Renal pelvis (tissue), 4 donors: ENCODE results near the gene MRPS15. TPM values are rescaled to one million over a fixed set of nuclear protein-coding genes. Genes with fewer than 3 reads are reported as not detected.
A peak's percentile ranks its signal among the peaks of the same experiment; 100 is the strongest.

Experiments used
- DNase-seq: peaks from one replicate; pipeline ENCODE4 v3.0.0-alpha.2; 2013
- polyA plus RNA-seq, 3 donors: library from polyadenylated mRNA; unstranded; fragments of 120-200 nt; gene quantifications; one replicate each; pipeline ENCODE4 v1.2.1, GENCODE V29; 2013; ENCODE audit not compliant: insufficient read length in 3 of 3

Gene MRPS15
- polyA plus RNA-seq, 3 donors: 68.6 to 72.2 (median 69.3) TPM

- DNase-seq: no peak
Measured at GRCh38 chr1:36438715-36439114, 25.5 kb downstream of the MRPS15 start.

GRCh38 chr1:36436821-36437220, 27.4 kb downstream of the MRPS15 start:
- DNase-seq: no peak

- no peak for DNase-seq
Measured at GRCh38 chr1:36433102-36433501, 31.1 kb downstream of the MRPS15 start.

DNA sequence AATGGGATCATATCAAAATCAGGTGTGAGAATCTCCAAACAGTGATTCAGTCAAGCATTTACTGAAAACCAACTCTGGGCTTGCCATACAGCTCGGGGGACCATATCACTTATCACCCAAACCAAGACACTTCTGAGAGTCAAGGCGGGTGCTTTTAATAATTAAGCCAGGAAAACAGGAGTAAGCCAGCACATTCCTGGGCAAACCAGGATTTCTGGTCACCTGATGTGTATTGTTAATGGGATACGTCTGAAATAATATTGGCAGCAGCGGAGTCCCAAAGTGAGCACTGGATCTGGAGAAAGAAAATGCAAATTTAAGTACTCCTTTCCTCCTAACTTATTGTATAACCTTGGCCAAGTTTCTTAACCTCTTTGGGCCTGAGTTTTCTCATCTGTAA, 31.6 kb downstream of the MRPS15 start:
- no peak for DNase-seq

DNA sequence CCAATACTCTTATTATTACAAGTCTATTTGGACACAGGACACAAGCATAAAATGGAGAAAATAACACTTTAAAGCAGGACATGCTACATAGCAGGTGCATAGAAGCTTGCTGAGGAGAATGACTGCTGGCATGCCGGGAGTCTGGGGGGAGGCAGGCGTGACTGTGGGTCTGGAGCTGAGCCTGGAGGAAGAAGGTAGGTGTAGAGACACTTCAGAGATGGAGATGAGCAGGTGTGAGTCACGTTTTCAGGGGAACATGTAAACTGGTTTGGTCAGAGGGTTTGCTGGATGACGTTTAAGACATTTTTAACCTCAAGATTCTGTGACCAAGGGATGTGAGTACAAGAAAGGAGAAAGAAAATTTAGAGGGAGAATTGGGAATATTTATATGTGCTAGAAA, 38.4 kb downstream of the MRPS15 start:
- no peak for DNase-seq

DNA sequence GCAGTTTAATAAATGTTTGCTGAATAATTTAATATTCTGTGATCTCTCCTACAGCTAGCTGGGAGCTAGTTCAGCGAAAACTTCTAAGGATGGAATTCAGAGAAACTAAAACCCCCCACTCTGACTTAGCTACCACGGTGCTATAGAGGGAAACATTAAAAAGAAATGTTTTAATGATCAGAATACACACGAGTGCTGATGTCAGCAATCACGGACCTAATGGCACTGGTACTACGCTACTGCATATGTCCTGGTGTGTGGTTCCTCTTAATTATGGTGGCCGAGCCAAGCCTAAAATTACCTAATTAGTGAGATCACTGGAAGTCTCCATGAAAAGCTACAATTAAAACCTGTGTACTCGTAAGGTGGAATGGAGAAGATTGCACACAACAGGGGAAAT, 42.5 kb downstream of the MRPS15 start:
- DNase-seq: no peak

GRCh38 chr1:36420836-36421317, 43.3 kb downstream of the MRPS15 start:
- peak; percentile 74 for DNase-seq

GRCh38 chr1:36420409-36420808, 43.8 kb downstream of the MRPS15 start:
- no peak for DNase-seq

DNA sequence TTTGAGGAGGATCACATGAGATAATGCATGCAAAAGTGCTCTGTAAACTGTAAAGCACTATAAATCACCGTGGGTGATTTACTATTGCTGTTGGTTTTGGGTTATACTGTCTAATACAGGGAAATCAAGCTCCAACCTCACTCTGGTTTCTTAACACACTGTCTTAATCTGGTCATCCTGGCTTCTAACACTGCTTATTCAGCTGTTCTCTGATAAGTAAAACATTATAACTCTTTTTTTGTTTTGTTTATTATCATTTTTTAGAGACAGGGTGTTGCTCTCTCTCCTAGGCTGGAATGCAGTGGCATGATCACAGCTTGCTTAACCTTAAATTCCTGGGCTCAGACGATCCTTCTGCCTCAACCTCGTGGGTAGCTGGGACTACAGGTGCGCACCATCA, 44.6 kb downstream of the MRPS15 start:
- DNase-seq: no peak

DNA sequence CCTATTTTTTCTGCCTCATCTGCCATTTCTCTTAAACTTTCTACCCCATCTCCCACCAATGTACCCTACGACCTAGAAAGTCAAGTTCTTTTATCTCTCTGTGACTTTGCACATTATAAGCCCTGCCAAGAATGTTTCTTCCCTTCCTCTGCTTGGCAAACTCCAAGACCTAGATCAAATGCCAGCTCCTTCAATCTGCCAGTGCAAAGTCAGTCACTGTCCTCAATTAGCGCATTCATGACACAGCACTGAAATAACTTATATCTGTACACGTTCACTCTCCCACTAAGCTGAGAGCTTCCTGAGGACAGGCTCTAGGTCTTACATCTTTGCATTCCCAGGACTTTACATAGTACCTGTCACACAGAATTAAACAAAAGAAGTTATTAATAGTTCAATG, 45.0 kb downstream of the MRPS15 start:
- no peak for DNase-seq

GRCh38 chr1:36417931-36418330, 46.3 kb downstream of the MRPS15 start:
- no peak for DNase-seq

DNA sequence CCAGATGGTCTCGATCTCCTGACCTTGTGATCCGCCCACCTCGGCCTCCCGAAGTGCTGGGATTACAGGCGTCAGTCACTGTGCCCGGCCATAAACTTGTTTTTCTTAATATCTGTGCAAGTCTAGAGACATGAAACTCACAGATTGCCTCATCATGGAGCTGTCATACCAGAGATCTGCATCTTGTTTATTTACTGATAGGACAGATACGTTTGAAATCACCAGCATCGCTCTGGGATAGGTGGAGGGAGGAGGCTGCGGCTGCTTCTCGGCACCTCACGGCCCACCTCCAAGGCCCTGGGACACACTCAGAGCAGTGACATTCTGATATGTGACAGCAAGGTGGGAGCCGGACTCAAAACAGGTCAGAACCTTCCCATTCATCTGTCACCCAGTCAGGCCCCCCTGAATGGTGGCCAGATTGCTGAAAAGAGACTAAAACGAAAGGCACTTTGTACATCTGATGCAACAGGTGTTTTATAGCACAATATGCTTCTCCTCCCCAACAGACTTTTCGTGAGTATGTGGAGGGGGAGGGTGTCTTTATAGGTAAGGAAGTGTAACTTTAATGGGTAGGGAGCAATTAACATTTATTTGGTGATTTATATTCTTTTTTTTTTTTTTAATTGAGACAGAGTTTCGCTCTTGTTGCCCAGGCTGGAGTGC, 48.4 kb downstream of the MRPS15 start:
- DNase-seq: no peak

- no peak for DNase-seq
Measured at GRCh38 chr1:36414384-36414783, 49.8 kb downstream of the MRPS15 start.

DNA sequence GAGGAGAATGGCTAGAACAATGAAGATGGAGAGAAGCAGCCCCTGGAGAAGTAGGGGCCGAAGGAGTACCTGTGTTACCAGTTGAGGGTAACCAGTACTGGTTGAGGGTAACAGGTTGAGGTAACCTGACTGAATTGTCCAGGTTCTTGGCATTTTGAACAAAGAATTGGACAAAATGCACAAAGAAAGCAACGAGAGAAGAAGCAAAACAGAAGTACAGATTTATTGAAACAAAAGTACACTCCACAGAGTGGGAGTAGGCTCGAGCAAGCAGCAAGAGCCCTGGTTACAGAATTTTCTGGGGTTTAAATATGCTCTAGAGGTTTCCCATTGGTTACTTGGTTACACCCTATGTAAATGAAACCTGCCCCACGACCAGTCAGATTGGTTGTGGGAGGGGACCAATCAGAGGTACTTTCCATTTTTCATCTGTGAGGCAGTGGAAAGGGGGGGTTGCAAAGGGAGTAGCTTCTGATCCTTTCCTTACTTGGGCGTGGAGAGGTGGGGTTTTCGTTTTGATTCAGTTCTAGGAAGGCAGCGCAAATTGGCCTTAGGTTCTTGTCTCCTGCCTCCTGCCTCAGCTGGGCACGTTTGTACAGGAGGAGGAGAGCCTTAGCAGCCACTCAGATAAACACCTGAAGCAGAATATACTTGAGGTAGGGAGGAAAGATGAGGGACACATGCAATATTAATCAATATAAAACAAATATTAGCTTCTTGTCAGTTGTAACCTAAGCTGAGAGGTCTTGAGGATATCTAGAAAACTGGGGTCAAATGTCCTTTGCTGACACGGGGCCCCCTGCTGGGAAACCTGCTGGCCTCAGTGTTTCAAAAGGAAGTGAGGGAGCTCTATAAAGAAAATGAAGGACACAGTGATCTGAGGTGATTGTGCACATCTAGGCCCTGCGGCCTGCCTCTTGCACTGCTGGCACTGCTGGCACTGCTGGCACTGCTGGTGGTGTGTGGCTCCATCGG, 52.2 kb downstream of the MRPS15 start:
- no peak for DNase-seq

GRCh38 chr1:36408479-36408878, 55.7 kb downstream of the MRPS15 start:
- no peak for DNase-seq

GRCh38 chr1:36406440-36406839, 57.7 kb downstream of the MRPS15 start:
- no peak for DNase-seq

Other genes starting within 250 kb of the MRPS15 start
- 100 to 1,000 TPM; 140 to 158 (median 140) TPM for gene THRAP3, start 239.9 kb downstream of the MRPS15 start, polyA plus RNA-seq
- gene SH3D21, start 158.0 kb downstream of the MRPS15 start, polyA plus RNA-seq: 10 to 100 TPM; 25.8 to 36.4 (median 33.1) TPM
- gene EVA1B, start 140.7 kb downstream of the MRPS15 start, polyA plus RNA-seq: 100 to 1,000 TPM in 2 of 3 donors, 10 to 100 TPM in 1; 70.4 to 128 (median 105) TPM
- 10 to 100 TPM; 42.5 to 48.5 (median 43.4) TPM for gene STK40, start 78.5 kb downstream of the MRPS15 start, polyA plus RNA-seq
- gene LSM10, start 66.5 kb downstream of the MRPS15 start, polyA plus RNA-seq: 10 to 100 TPM; 26.9 to 32.1 (median 28.1) TPM
- gene OSCP1, start 13.9 kb downstream of the MRPS15 start, polyA plus RNA-seq: 10 to 100 TPM; 20.2 to 23.9 (median 21.4) TPM
- gene CSF3R, start 18.5 kb upstream of the MRPS15 start, polyA plus RNA-seq: 1 to 10 TPM; 3.1 to 5.9 (median 5.4) TPM